IMR-90 (cell line): ENCODE results near the gene GXYLT2. TPM values are rescaled to one million over a fixed set of nuclear protein-coding genes. Genes with fewer than 3 reads are reported as not detected.

ENCODE experiments used
- ATAC-seq: fragments of 200-7000 bp; cut with Tn5 transposase; 2 replicates; pipeline ENCODE4 v1.9.1; 2020; ENCODE audit warnings: low read depth, mild to moderate bottlenecking, moderate library complexity
- BruUV-seq: library from RNA; stranded (reverse); fragments of 400-500 nt; replicated peaks from 2 replicates; lab custom pipeline; 2021; lab: Mats Ljungman, UMichigan
- CTCF ChIA-PET: fragments of 300-600 bp; formaldehyde crosslinking; extraction: SDS; loops from one replicate; lab custom pipeline; 2021; ENCODE audit warnings: antibody characterized with exemption; lab: Yijun Ruan, JAX
- POLR2A ChIA-PET: fragments of 300-600 bp; sonication (Branson Sonifier 250); formaldehyde crosslinking; loops from one replicate; lab custom pipeline; 2022; ENCODE audit warnings: antibody characterized with exemption; ENCODE audit not compliant: unreplicated experiment; lab: Charles Lee
- DNase-seq: peaks from one replicate; pipeline ENCODE4 v3.0.0; 2013
- H2AFZ ChIP-seq: replicated peaks from 2 replicates; pipeline ENCODE3; 2013; ENCODE audit warnings: low read length, mild to moderate bottlenecking; ENCODE audit not compliant: poor library complexity
- H2AK5ac ChIP-seq: 2 replicates; pipeline ENCODE4 v1.6.1; 2013; ENCODE audit warnings: low read depth, low read length, inconsistent platforms
- H2AK9ac ChIP-seq: replicated peaks from 2 replicates; pipeline ENCODE3; 2013; ENCODE audit warnings: mild to moderate bottlenecking, low read depth, low read length, moderate library complexity; ENCODE audit not compliant: poor library complexity
- H2BK120ac ChIP-seq: 2 replicates; pipeline ENCODE4 v1.6.1; 2013; ENCODE audit warnings: low read depth, low read length, inconsistent platforms
- H2BK15ac ChIP-seq: 3 replicates; pipeline ENCODE4 v1.6.1; 2013; ENCODE audit warnings: low read depth, low read length, inconsistent platforms
- H2BK20ac ChIP-seq: 2 replicates; pipeline ENCODE4 v1.6.1; 2013; ENCODE audit warnings: low read depth, mild to moderate bottlenecking, inconsistent platforms, low read length, moderate library complexity
- H2BK5ac ChIP-seq: 2 replicates; pipeline ENCODE4 v1.6.1; 2013; ENCODE audit warnings: mild to moderate bottlenecking, low read depth, low read length, inconsistent platforms; ENCODE audit not compliant: poor library complexity, severe bottlenecking
- H3K14ac ChIP-seq: replicated peaks from 2 replicates; pipeline ENCODE4 v1.6.1; 2013; ENCODE audit warnings: low read depth, low read length, inconsistent platforms
- H3K18ac ChIP-seq: 2 replicates; pipeline ENCODE4 v1.6.1; 2013; ENCODE audit warnings: low read depth, low read length, control low read depth
- H3K23ac ChIP-seq: 2 replicates; pipeline ENCODE4 v1.6.1; 2013; ENCODE audit warnings: low read depth, low read length, inconsistent platforms
- H3K27ac ChIP-seq: 2 replicates; pipeline ENCODE4 v1.5.1; 2013; ENCODE audit warnings: mild to moderate bottlenecking, control low read depth, low read length; ENCODE audit not compliant: insufficient read depth
- H3K27me3 ChIP-seq: 2 replicates; pipeline ENCODE4 v1.6.1; 2013; ENCODE audit warnings: low read length; ENCODE audit not compliant: control insufficient read depth, insufficient read depth
- H3K36me3 ChIP-seq: 2 replicates; pipeline ENCODE4 v1.6.1; 2013; ENCODE audit warnings: low read length, mixed read lengths; ENCODE audit not compliant: control insufficient read depth, insufficient read depth
- H3K4ac ChIP-seq: 2 replicates; pipeline ENCODE4 v1.6.1; 2013; ENCODE audit warnings: low read depth, low read length, inconsistent platforms
- H3K4me1 ChIP-seq: 2 replicates; pipeline ENCODE4 v1.6.1; 2013; ENCODE audit warnings: low read length, mixed read lengths; ENCODE audit not compliant: control insufficient read depth, insufficient read depth
- H3K4me2 ChIP-seq: 2 replicates; pipeline ENCODE4 v1.6.1; 2013; ENCODE audit warnings: low read depth, mild to moderate bottlenecking, control low read depth, low read length, moderate library complexity
- H3K4me3 ChIP-seq: 2 replicates; pipeline ENCODE4 v1.5.1; 2013; ENCODE audit warnings: low read depth, mild to moderate bottlenecking, control low read depth, low read length, moderate library complexity; ENCODE audit not compliant: insufficient read depth
- H3K56ac ChIP-seq: 2 replicates; pipeline ENCODE4 v1.6.1; 2013; ENCODE audit warnings: low read length, inconsistent platforms; ENCODE audit not compliant: insufficient read depth; ENCODE audit errors: extremely low read depth
- H3K79me1 ChIP-seq, 2 experiments: 2 replicates each; pipeline ENCODE4 v1.6.1; 2013; ENCODE audit warnings: low read length in 2 of 2, inconsistent platforms in 1 of 2, low read depth in 1 of 2
- H3K9ac ChIP-seq: 2 replicates; pipeline ENCODE4 v1.6.1; 2013; ENCODE audit warnings: low read depth, low read length, control low read depth
- H3K9me1 ChIP-seq: 2 replicates; pipeline ENCODE4 v1.6.1; 2013; ENCODE audit warnings: low read length, inconsistent platforms; ENCODE audit not compliant: insufficient read depth
- H3K9me3 ChIP-seq: 2 replicates; pipeline ENCODE4 v1.6.1; 2013; ENCODE audit warnings: low read length; ENCODE audit not compliant: control insufficient read depth, insufficient read depth
- H4K20me1 ChIP-seq: 2 replicates; pipeline ENCODE4 v1.6.1; 2013; ENCODE audit warnings: low read length, inconsistent platforms; ENCODE audit not compliant: insufficient read depth
- H4K5ac ChIP-seq: 2 replicates; pipeline ENCODE4 v1.6.1; 2013; ENCODE audit warnings: mild to moderate bottlenecking, low read depth, low read length, control low read depth
- H4K8ac ChIP-seq, 2 experiments: 2 replicates each; pipeline ENCODE4 v1.6.1; 2013; ENCODE audit warnings: low read depth in 2 of 2, low read length in 2 of 2, control low read depth in 1 of 2, inconsistent platforms in 1 of 2
- H4K91ac ChIP-seq: 2 replicates; pipeline ENCODE4 v1.6.1; 2013; ENCODE audit warnings: low read depth, low read length, inconsistent platforms; ENCODE audit not compliant: insufficient read depth
- CEBPB ChIP-seq: IDR thresholded peaks from 2 replicates; pipeline ENCODE4 v1.6.1; 2012; ENCODE audit warnings: low read depth, low read length, improper control_type of control experiment
- CHD1 ChIP-seq: IDR thresholded peaks from 2 replicates; pipeline ENCODE4 v1.6.1; 2012; ENCODE audit warnings: low read depth, low read length, improper control_type of control experiment
- POLR2A ChIP-seq: IDR thresholded peaks from 2 replicates; pipeline ENCODE4 v1.6.1; 2012; ENCODE audit warnings: mild to moderate bottlenecking, low read depth, low read length
- WGBS, 2 experiments: methylation state at CpG; one replicate each; pipeline versions ENCODE4 v1.1.5 to v1.1.7; 2013; ENCODE audit warnings: missing lambda C conversion rate in 2 of 2; ENCODE audit not compliant: insufficient read length in 1 of 2; ENCODE audit errors: extremely low coverage in 2 of 2; 5-methylcytosine and 5-hydroxymethylcytosine counted together
- dilution Hi-C: fragments of 300-500 bp; cut with HindIII; formaldehyde crosslinking; loops from one replicate; pipeline ENCODE4 v1.14.3; 2018; ENCODE audit warnings: low sequenced_read_pairs; ENCODE audit not compliant: unreplicated experiment
- in situ Hi-C: fragments of 300-500 bp; cut with MboI; formaldehyde crosslinking; loops from 3 replicates; pipeline ENCODE4 v1.14.3; 2019; ENCODE audit warnings: low sequenced_read_pairs, inconsistent platforms, mixed read lengths
- intact Hi-C: fragments of 100-400 bp; cut with micrococcal nuclease; formaldehyde crosslinking; loops from 2 replicates; pipeline ENCODE4 v1.10.0; 2022
- polyA plus RNA-seq, 3 experiments: library from polyadenylated mRNA; depleted of rRNA; stranded (reverse); fragments of >200 nt; gene quantifications; 2 replicates each; pipeline ENCODE4 v1.2.3, GENCODE V29; 2012; ENCODE audit warnings: low replicate concordance in 1 of 3
- total RNA-seq: library from RNA; depleted of rRNA; stranded (reverse); fragments of >200 nt; gene quantifications from 2 replicates; pipeline ENCODE4 v1.2.3, GENCODE V29; 2012

GXYLT2 gene
- total and polyA plus RNA-seq, 2 of the 4 experiments (the other 2 are of a cell fraction) = 5.7 to 11.1 TPM

DNA sequence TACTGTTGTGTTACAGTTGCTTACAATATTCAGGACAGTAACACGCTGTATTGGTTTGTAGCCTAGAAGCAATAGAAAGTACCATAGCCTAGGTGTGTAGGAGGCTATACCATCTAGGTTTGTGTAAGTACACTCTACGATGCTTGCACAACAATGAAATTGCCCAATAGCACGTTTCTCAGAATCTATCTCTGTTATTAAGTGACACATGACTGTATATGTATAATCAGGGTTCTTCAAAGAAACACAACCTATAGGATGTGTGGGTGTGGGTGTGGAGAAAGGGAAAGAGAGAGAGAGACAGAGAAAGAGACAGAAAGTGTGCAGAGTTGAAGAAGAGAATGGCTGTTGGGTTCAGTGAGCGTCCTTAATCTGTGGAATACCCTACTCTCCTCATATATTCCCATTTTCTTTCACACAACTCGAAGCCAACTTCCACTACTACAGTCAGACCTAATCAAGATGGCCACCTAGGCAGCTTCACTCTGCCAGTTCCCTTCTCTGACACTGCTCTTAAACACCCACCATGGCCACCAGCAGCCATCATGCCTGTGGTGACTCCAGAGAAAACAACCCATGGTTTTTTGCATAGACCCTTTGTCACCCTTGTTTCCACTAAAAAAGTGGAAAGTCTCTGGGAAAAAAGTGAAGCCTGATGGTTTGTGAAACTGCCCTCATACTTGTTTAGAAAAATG is 103.0 kb downstream of the GXYLT2 start:
- in situ Hi-C loops = no loop called here
- WGBS, 2 experiments = no CpG with 5 or more reads among the region's 5 CpGs
- no peak overlapping the region for H3K27ac ChIP-seq
- H2BK15ac ChIP-seq = no peak overlapping the region
- H2BK5ac ChIP-seq = no peak overlapping the region
- no peak overlapping the region for H2BK20ac ChIP-seq
- H3K14ac ChIP-seq = no peak overlapping the region
- H4K20me1 ChIP-seq = no peaks in the 10 kb centered on the region
- H3K9ac ChIP-seq = no peak overlapping the region
- H2AK9ac ChIP-seq = no peak overlapping the region
- no peak overlapping the region for H2BK120ac ChIP-seq
- H3K4ac ChIP-seq = no peak overlapping the region
- no TSS peak for BruUV-seq
- H3K27me3 ChIP-seq = no peaks in the 10 kb centered on the region
- intact Hi-C loops = no loop called here
- H3K4me1 ChIP-seq = no peaks in the 10 kb centered on the region
- no peak overlapping the region for H3K56ac ChIP-seq
- no peak overlapping the region for H2AK5ac ChIP-seq
- ChIA-PET POLR2A (no interaction called here), CTCF (interaction anchor here (0.6 kb wide), 1 partner anchor 18 kb away, joined by 7 read pairs; no protein-coding TSS in a partner anchor)
- H4K8ac ChIP-seq = no peak overlapping the region
- H3K18ac ChIP-seq = no peak overlapping the region
- no peak overlapping the region for H4K91ac ChIP-seq
- no peaks in the 10 kb centered on the region for H3K9me1 ChIP-seq
- H3K4me3 ChIP-seq = no peak overlapping the region
- TF ChIP-seq CHD1 (no peak), CEBPB (0 out of 2 replicates have a peak, but pooled peaks have one; percentile 21), POLR2A (no peak)
- H4K5ac ChIP-seq = no peak overlapping the region
- no peaks in the 10 kb centered on the region for H3K36me3 ChIP-seq
- no peak overlapping the region for H3K4me2 ChIP-seq
- no peak overlapping the region for H2AFZ ChIP-seq
- dilution Hi-C loops = no loop called here
- H3K23ac ChIP-seq = no peak overlapping the region
- DNase-seq (no peak), ATAC-seq (no peak)
- no peaks in the 10 kb centered on the region for H3K79me1 ChIP-seq
- no peaks in the 10 kb centered on the region for H3K9me3 ChIP-seq
